Activated CD4-positive, CD25-positive, alpha-beta regulatory T cell treated with anti-CD3 and anti-CD28 coated beads, Interleukin-2, amount 50 U/mL, for 72 hours (primary cell): ENCODE measurements around the gene PSG7.
"Not testable (repeated sequence)": the region's sequence is repeated elsewhere in the genome, so short reads cannot be mapped to it uniquely, and the experiment has no call there.

Experiments used
- DNase-seq: peaks from one replicate; pipeline ENCODE4 v3.0.0; 2021

The PSG7 gene

GRCh38 chr19:42912941-42913340 is 24.1 kb downstream of the PSG7 start:
- not testable (repeated sequence) for DNase-seq

- DNase-seq = not testable (repeated sequence)
Measured at GRCh38 chr19:42911731-42912130, 25.3 kb downstream of the PSG7 start.

GRCh38 chr19:42906162-42906561 is 30.8 kb downstream of the PSG7 start:
- DNase-seq = not testable (repeated sequence)

GRCh38 chr19:42900561-42900960 is 36.4 kb downstream of the PSG7 start:
- DNase-seq = not testable (repeated sequence)

GRCh38 chr19:42899674-42900073 is 37.3 kb downstream of the PSG7 start:
- not testable (repeated sequence) for DNase-seq

GRCh38 chr19:42899110-42899509 is 37.9 kb downstream of the PSG7 start:
- not testable (repeated sequence) for DNase-seq

- DNase-seq = not testable (repeated sequence)
Measured at GRCh38 chr19:42898656-42899055, 38.4 kb downstream of the PSG7 start.

- DNase-seq = not testable (repeated sequence)
Measured at GRCh38 chr19:42897729-42898128, 39.3 kb downstream of the PSG7 start.

GRCh38 chr19:42890446-42890845 is 46.6 kb downstream of the PSG7 start:
- DNase-seq = not testable (repeated sequence)

GRCh38 chr19:42887876-42888445 is 49.0 kb downstream of the PSG7 start:
- not testable (repeated sequence) for DNase-seq

- DNase-seq = not testable (repeated sequence)
Measured at GRCh38 chr19:42882730-42883129, 54.3 kb downstream of the PSG7 start.

- DNase-seq = not testable (repeated sequence)
Measured at GRCh38 chr19:42882010-42882409, 55.0 kb downstream of the PSG7 start.

GRCh38 chr19:42881279-42881678 is 55.7 kb downstream of the PSG7 start:
- not testable (repeated sequence) for DNase-seq

GRCh38 chr19:42880621-42881020 is 56.4 kb downstream of the PSG7 start:
- DNase-seq = not testable (repeated sequence)

GRCh38 chr19:42879613-42880012 is 57.4 kb downstream of the PSG7 start, which contains the start of gene PSG1:
PSG1 (minus strand) TSS chr19:42879713; CDS start chr19:42879581, 132 bp downstream.
- DNase-seq = no peak

- DNase-seq = not testable (repeated sequence)
Measured at GRCh38 chr19:42876596-42876995, 60.4 kb downstream of the PSG7 start.

- not testable (repeated sequence) for DNase-seq
Measured at GRCh38 chr19:42875881-42876280, 61.1 kb downstream of the PSG7 start.

- not testable (repeated sequence) for DNase-seq
Measured at GRCh38 chr19:42874901-42875813, 61.9 kb downstream of the PSG7 start.

GRCh38 chr19:42874136-42874535 is 62.9 kb downstream of the PSG7 start:
- not testable (repeated sequence) for DNase-seq
